HK-2 (cell line): ENCODE data around the gene UTP25.

Experiments used
- DNase-seq: peaks from one replicate; pipeline ENCODE4 v3.0.0-alpha.2; 2018; ENCODE audit not compliant: unreplicated experiment

UTP25 gene

GRCh38 chr1:209839875-209840546 lies 12.2 kb downstream of the UTP25 start:
- DNase-seq = peak; percentile 70

- no peak for DNase-seq
These were observed 12.8 kb downstream of the UTP25 start for GRCh38 chr1:209840611-209841010.

- no peak for DNase-seq
These were observed 17.1 kb downstream of the UTP25 start for GRCh38 chr1:209844695-209845407.

- no peak for DNase-seq
These were observed 17.6 kb downstream of the UTP25 start for GRCh38 chr1:209845408-209845725.

- no peak for DNase-seq
These were observed 21.6 kb downstream of the UTP25 start for GRCh38 chr1:209849388-209849787.

- DNase-seq = peak; percentile 57
These were observed 22.7 kb downstream of the UTP25 start for GRCh38 chr1:209850342-209850979.

- DNase-seq = no peak
These were observed 25.9 kb downstream of the UTP25 start for GRCh38 chr1:209853676-209854075.

- DNase-seq = no peak
These were observed 26.4 kb downstream of the UTP25 start for GRCh38 chr1:209854196-209854595.

GRCh38 chr1:209855006-209855405 lies 27.2 kb downstream of the UTP25 start:
- DNase-seq = no peak

- no peak for DNase-seq
These were observed 27.9 kb downstream of the UTP25 start for GRCh38 chr1:209855623-209856022.

GRCh38 chr1:209858561-209859103 lies 30.9 kb downstream of the UTP25 start:
- DNase-seq = no peak

GRCh38 chr1:209860293-209860881 lies 32.6 kb downstream of the UTP25 start:
- DNase-seq = peak; percentile 84

- DNase-seq = no peak
These were observed 33.5 kb downstream of the UTP25 start for GRCh38 chr1:209861242-209861641.

GRCh38 chr1:209862391-209863356 lies 34.9 kb downstream of the UTP25 start:
- no peak for DNase-seq

- DNase-seq = peak; percentile 38
These were observed 36.2 kb downstream of the UTP25 start for GRCh38 chr1:209863766-209864485.

- no peak for DNase-seq
These were observed 38.4 kb downstream of the UTP25 start for GRCh38 chr1:209866201-209866600.

- DNase-seq = no peak
These were observed 41.7 kb downstream of the UTP25 start for GRCh38 chr1:209869291-209870149.

GRCh38 chr1:209870151-209870831 lies 42.5 kb downstream of the UTP25 start:
- DNase-seq = no peak

- DNase-seq = no peak
These were observed 43.2 kb downstream of the UTP25 start for GRCh38 chr1:209871006-209871405.
